IMR-90 (cell line): ENCODE data around the gene TNFSF13B.

ENCODE experiments used
- BHLHE40 ChIP-seq: fragments of 150-350 bp; IDR thresholded peaks from 2 replicates; pipeline ENCODE4 v1.6.1; 2016; ENCODE audit warnings: mild to moderate bottlenecking, low read depth, low read length
- CEBPB ChIP-seq: IDR thresholded peaks from 2 replicates; pipeline ENCODE4 v1.6.1; 2012; ENCODE audit warnings: low read depth, low read length, improper control_type of control experiment
- CHD1 ChIP-seq: IDR thresholded peaks from 2 replicates; pipeline ENCODE4 v1.6.1; 2012; ENCODE audit warnings: low read depth, low read length, improper control_type of control experiment
- ELK1 ChIP-seq: fragments of 150-350 bp; IDR thresholded peaks from 2 replicates; pipeline ENCODE4 v1.6.1; 2016; ENCODE audit warnings: low read depth, mild to moderate bottlenecking, low read length, moderate library complexity, borderline replicate concordance
- FOS ChIP-seq: fragments of 150-350 bp; IDR thresholded peaks from 2 replicates; pipeline ENCODE4 v1.6.1; 2016; ENCODE audit warnings: low read depth, low read length
- MAFK ChIP-seq: IDR thresholded peaks from 2 replicates; pipeline ENCODE4 v1.6.1; 2012; ENCODE audit warnings: low read depth, low read length, improper control_type of control experiment
- MAZ ChIP-seq: IDR thresholded peaks from 2 replicates; pipeline ENCODE4 v1.6.1; 2012; ENCODE audit warnings: low read depth, mild to moderate bottlenecking, low read length, improper control_type of control experiment, moderate library complexity, borderline replicate concordance
- MXI1 ChIP-seq: IDR thresholded peaks from 2 replicates; pipeline ENCODE4 v1.6.1; 2012; ENCODE audit warnings: low read depth, mild to moderate bottlenecking, low read length, moderate library complexity, borderline replicate concordance
- POLR2A ChIP-seq: IDR thresholded peaks from 2 replicates; pipeline ENCODE4 v1.6.1; 2012; ENCODE audit warnings: mild to moderate bottlenecking, low read depth, low read length
- RAD21 ChIP-seq: IDR thresholded peaks from 2 replicates; pipeline ENCODE4 v1.6.1; 2012; ENCODE audit warnings: low read length, improper control_type of control experiment
- RFX5 ChIP-seq: IDR thresholded peaks from 2 replicates; pipeline ENCODE4 v1.8.0; 2012; ENCODE audit warnings: low read depth, mild to moderate bottlenecking, low read length, moderate library complexity
- SMC3 ChIP-seq: fragments of 150-350 bp; IDR thresholded peaks from 2 replicates; pipeline ENCODE4 v1.6.1; 2016; ENCODE audit warnings: low read depth, mild to moderate bottlenecking, antibody characterized with exemption, low read length, moderate library complexity
- TF ChIP-seq, protein P1 (sequence below): conservative IDR thresholded peaks from 2 replicates; pipeline ENCODE4 v1.5.1; 2012; ENCODE audit warnings: mild to moderate bottlenecking, low read depth, low read length, improper control_type of control experiment
- TF ChIP-seq, protein P2 (sequence below): fragments of 150-350 bp; IDR thresholded peaks from 2 replicates; pipeline ENCODE4 v1.6.1; 2017; ENCODE audit warnings: mild to moderate bottlenecking, antibody characterized with exemption, low read length, low read depth

DNA sequence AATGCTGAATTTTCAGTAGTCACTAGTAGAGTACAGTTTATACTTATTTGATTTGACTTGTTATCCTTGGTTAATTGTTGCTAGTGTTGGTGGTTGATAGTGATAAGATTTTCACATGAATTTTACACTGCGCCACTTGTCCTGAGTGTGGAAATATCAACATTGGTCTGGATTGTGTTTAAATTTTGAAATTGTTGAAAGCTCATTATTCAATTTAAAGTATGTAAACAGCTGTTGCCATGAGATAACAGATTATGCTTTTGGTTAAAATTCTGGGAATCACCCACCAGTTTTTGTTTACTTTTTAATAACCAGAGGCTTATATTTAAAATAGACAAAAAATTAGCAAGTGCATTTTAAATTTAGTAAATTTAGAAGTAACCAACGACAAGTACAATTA is 12.3 kb upstream of the TNFSF13B start:
- TF ChIP-seq, protein P1, sequence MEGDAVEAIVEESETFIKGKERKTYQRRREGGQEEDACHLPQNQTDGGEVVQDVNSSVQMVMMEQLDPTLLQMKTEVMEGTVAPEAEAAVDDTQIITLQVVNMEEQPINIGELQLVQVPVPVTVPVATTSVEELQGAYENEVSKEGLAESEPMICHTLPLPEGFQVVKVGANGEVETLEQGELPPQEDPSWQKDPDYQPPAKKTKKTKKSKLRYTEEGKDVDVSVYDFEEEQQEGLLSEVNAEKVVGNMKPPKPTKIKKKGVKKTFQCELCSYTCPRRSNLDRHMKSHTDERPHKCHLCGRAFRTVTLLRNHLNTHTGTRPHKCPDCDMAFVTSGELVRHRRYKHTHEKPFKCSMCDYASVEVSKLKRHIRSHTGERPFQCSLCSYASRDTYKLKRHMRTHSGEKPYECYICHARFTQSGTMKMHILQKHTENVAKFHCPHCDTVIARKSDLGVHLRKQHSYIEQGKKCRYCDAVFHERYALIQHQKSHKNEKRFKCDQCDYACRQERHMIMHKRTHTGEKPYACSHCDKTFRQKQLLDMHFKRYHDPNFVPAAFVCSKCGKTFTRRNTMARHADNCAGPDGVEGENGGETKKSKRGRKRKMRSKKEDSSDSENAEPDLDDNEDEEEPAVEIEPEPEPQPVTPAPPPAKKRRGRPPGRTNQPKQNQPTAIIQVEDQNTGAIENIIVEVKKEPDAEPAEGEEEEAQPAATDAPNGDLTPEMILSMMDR = no peak
- TF ChIP-seq POLR2A (no peak), BHLHE40 (no peak), SMC3 (no peak), MXI1 (no peak), RAD21 (no peak), CHD1 (no peak), MAZ (no peak), FOS (no peak), MAFK (no peak), CEBPB (no peak), ELK1 (no peak), RFX5 (no peak)
- TF ChIP-seq, protein P2, sequence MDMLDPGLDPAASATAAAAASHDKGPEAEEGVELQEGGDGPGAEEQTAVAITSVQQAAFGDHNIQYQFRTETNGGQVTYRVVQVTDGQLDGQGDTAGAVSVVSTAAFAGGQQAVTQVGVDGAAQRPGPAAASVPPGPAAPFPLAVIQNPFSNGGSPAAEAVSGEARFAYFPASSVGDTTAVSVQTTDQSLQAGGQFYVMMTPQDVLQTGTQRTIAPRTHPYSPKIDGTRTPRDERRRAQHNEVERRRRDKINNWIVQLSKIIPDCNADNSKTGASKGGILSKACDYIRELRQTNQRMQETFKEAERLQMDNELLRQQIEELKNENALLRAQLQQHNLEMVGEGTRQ = no peak
